ENCODE measurements around the gene GRHL1.

Gene GRHL1

DNA sequence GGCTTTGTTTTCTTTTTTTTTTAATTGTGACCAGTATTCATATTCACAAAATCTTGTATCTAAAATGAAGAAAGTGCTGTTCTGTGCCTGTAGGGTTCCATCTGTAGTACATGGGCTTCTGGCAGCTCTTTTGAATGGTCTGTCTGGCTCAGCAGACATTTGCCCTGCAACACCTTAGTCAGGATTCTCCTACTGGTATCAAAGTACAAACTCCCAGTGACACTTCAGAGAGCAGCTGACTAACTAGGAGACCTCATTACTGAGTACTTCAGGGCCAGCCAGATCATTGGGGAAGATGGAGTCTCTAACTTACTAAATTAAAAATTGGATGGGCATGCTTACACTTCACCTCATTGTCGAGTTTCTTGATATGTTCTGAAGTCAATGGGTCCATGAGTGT is 39.7 kb downstream of the GRHL1 start:
- DNase-seq (ENCODE audit: low read depth), result no peak
- no peak overlapping the region for H3K4me3 ChIP-seq (ENCODE audit: low read length)
- TF ChIP-seq, protein P1, sequence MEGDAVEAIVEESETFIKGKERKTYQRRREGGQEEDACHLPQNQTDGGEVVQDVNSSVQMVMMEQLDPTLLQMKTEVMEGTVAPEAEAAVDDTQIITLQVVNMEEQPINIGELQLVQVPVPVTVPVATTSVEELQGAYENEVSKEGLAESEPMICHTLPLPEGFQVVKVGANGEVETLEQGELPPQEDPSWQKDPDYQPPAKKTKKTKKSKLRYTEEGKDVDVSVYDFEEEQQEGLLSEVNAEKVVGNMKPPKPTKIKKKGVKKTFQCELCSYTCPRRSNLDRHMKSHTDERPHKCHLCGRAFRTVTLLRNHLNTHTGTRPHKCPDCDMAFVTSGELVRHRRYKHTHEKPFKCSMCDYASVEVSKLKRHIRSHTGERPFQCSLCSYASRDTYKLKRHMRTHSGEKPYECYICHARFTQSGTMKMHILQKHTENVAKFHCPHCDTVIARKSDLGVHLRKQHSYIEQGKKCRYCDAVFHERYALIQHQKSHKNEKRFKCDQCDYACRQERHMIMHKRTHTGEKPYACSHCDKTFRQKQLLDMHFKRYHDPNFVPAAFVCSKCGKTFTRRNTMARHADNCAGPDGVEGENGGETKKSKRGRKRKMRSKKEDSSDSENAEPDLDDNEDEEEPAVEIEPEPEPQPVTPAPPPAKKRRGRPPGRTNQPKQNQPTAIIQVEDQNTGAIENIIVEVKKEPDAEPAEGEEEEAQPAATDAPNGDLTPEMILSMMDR (IDR thresholded peaks at IDR 0.05; ENCODE audit: insufficient read depth, low read depth, low read length, missing control alignments), result no peak

DNA sequence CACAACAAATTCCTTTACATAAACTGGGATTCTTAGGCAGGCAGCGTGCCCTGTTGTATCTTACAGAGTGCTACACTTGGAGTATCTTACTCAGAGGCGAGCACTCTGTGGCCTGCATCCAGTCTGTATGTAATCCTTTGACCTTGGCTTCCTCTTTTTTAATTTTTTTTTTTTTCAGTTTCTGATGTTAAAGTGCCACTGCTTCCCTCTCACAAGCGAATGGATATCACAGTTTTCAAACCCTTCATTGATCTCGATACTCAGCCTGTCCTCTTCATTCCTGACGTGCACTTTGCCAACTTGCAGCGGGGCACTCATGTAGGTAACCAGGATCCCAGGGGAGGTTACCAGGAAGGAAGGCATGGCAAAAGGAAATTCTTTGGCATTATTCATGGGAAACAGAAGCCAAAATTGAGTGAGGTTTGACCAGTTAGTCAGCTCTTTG is 40.4 kb downstream of the GRHL1 start:
- TF ChIP-seq, protein P1 (IDR thresholded peaks at IDR 0.05; ENCODE audit: insufficient read depth, low read depth, low read length, missing control alignments), result no peak
- DNase-seq (ENCODE audit: low read depth), result no peak
- H3K4me3 ChIP-seq (ENCODE audit: low read length), result no peak overlapping the region

DNA sequence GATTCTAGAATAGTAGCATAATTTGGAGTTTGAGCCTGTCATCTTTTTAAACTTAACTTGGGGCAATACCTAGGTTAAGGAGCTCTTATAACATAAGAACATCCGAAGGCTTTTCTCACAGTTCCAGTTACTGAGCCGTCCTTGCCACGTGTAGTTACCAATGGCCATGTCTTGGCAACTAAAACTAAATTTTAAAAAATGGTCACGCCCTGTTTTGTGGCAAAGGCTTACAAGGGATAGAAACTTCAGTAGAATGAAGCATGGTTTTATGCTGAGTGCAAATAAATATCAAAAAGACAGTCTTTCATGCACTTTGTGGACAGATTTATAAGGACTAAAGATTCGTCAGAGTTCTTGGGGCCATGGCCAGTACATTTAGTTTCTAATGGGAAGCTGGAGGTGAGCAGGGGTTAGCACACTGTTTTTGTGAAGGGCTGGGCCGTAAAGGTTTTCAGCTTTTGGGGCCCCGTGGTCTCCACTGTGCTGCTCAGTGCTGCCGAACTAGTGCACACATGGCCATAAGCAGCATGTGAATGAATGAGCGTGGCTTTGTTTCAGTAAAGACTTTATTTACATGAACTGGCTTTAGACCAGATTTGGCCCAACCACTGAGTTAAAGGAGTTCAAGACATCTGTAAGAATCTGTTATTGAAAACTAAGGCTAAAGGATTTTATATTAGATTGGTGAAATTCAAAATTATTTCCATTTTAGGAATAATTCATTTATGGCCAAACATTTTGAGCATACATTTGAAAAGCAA is 41.1 kb downstream of the GRHL1 start:
- TF ChIP-seq, protein P1 (IDR thresholded peaks at IDR 0.05; ENCODE audit: insufficient read depth, low read depth, low read length, missing control alignments), result no peak
- no peak overlapping the region for H3K4me3 ChIP-seq (ENCODE audit: low read length)
- no peak for DNase-seq (ENCODE audit: low read depth)

DNA sequence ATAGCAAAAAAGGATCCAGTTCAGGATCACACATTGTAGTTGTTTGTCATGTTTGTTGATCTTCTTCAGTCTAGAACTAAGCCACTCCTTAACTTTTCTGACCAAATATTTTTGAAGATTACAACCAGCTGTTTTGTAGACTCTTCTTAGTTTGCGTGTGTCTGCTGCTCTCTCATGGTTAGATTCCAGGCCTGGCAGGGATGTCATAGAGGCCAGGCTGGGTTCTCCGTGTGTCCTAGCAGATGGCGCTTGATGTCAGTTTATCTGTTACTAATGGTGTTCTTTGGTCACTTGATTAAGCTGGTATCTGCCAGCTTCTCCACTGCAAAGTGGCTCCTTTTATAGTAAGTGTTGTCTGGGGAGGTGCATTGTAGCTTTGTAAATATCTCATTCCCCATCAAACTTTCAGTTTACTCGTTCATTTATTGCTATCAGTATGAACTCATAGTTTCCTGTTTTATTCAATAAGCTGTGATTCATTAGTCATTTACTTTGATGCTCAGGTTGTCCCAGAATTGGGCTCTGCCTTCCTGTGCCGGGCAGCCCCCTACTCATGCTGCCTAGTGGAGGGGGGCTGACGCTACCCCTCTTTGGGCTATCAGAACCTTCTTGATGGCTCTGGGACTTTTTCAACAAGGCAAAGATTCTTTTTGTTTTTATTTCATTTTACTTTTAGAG is 42.1 kb downstream of the GRHL1 start:
- no peak overlapping the region for H3K4me3 ChIP-seq (ENCODE audit: low read length)
- TF ChIP-seq, protein P1 (IDR thresholded peaks at IDR 0.05; ENCODE audit: insufficient read depth, low read depth, low read length, missing control alignments), result no peak
- DNase-seq (ENCODE audit: low read depth), result no peak

DNA sequence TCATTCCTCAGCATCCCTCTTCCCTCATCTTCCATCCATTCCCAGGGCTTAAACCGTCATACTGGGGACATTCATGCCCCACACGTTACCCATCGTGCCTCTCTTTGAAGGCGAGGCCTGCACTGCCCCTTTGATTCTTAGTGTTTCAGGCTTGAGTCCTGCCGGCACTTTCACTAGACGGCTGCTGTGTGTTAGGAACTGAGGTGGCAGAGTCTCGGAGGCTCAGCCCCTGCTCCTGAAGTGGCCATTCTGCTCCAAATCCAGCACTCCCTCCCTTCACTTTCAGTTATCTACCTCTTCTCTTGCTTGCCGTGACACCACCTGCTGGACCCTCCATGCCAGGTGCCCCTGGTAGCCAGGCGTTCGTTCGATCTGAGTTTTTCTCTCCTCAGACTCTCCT is 43.0 kb downstream of the GRHL1 start:
- H3K4me3 ChIP-seq (ENCODE audit: low read length), result no peak overlapping the region
- TF ChIP-seq, protein P1 (IDR thresholded peaks at IDR 0.05; ENCODE audit: insufficient read depth, low read depth, low read length, missing control alignments), result no peak
- no peak for DNase-seq (ENCODE audit: low read depth)

DNA sequence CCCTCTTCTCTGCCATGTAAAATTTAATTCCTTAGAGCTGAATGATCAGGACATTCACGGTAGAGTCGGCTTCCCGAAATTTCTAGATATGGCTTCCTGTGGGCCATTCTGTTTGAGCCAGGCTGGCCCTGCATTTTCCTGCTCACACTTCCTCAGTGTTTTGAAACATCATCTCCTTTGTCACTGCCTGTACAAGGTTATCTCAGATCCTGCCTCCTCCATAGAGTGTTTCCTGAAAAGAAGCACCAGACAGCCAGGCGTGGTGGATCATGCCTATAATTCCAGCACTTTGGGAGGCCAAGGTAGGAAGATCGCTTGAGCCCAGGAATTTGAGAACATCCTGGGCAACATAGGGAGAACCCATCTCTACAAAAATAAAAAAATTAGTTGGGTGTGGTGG is 43.6 kb downstream of the GRHL1 start:
- DNase-seq (ENCODE audit: low read depth), result no peak
- H3K4me3 ChIP-seq (ENCODE audit: low read length), result no peak overlapping the region
- TF ChIP-seq, protein P1 (IDR thresholded peaks at IDR 0.05; ENCODE audit: insufficient read depth, low read depth, low read length, missing control alignments), result no peak
